GM12891 (cell line): ENCODE results near the gene ADAMTS15. TPM values are rescaled to one million over a fixed set of nuclear protein-coding genes. Genes with fewer than 3 reads are reported as not detected.

Source experiments
- DNase-seq: peaks from one replicate; pipeline ENCODE4 v3.0.0; 2011; ENCODE audit warnings: low spot score; ENCODE audit not compliant: insufficient read length
- FAIRE-seq: peaks from 2 replicates; lab custom pipeline; 2011; peaks lifted over from hg19 to GRCh38; lab: Jason Lieb, UNC
- PAX5 ChIP-seq: IDR thresholded peaks from 2 replicates; pipeline ENCODE4 v1.6.1; 2011; ENCODE audit warnings: low read length, moderate library complexity, mild to moderate bottlenecking; ENCODE audit not compliant: insufficient read depth, severe bottlenecking
- POLR2A ChIP-seq: IDR thresholded peaks from 2 replicates; pipeline ENCODE4 v1.6.1; 2011; ENCODE audit warnings: low read depth, low read length, control low read depth
- POLR2AphosphoS5 ChIP-seq: IDR thresholded peaks from 2 replicates; pipeline ENCODE4 v1.6.1; 2011; ENCODE audit warnings: low read depth, low read length, control low read depth
- POU2F2 ChIP-seq: IDR thresholded peaks from 2 replicates; pipeline ENCODE4 v1.6.1; 2011; ENCODE audit warnings: low read depth, mild to moderate bottlenecking, control low read depth, low read length, moderate library complexity
- SPI1 ChIP-seq: IDR thresholded peaks from 2 replicates; pipeline ENCODE4 v1.6.1; 2011; ENCODE audit warnings: low read depth, low read length, control low read depth
- TAF1 ChIP-seq: IDR thresholded peaks from 2 replicates; pipeline ENCODE4 v1.6.1; 2011; ENCODE audit warnings: low read depth, low read length, control low read depth
- polyA plus RNA-seq: library from polyadenylated mRNA; unstranded; fragments of >200 nt; gene quantifications from one replicate; pipeline ENCODE4 v1.2.1, GENCODE V29; 2012; ENCODE audit warnings: low read depth, missing spikeins, inconsistent platforms; ENCODE audit not compliant: missing spikeins

ADAMTS15 gene, protein sequence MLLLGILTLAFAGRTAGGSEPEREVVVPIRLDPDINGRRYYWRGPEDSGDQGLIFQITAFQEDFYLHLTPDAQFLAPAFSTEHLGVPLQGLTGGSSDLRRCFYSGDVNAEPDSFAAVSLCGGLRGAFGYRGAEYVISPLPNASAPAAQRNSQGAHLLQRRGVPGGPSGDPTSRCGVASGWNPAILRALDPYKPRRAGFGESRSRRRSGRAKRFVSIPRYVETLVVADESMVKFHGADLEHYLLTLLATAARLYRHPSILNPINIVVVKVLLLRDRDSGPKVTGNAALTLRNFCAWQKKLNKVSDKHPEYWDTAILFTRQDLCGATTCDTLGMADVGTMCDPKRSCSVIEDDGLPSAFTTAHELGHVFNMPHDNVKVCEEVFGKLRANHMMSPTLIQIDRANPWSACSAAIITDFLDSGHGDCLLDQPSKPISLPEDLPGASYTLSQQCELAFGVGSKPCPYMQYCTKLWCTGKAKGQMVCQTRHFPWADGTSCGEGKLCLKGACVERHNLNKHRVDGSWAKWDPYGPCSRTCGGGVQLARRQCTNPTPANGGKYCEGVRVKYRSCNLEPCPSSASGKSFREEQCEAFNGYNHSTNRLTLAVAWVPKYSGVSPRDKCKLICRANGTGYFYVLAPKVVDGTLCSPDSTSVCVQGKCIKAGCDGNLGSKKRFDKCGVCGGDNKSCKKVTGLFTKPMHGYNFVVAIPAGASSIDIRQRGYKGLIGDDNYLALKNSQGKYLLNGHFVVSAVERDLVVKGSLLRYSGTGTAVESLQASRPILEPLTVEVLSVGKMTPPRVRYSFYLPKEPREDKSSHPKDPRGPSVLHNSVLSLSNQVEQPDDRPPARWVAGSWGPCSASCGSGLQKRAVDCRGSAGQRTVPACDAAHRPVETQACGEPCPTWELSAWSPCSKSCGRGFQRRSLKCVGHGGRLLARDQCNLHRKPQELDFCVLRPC
- not detected for polyA plus RNA-seq

- FAIRE-seq, result no peak
- DNase-seq, result no peak
- TF ChIP-seq PAX5, result no peak
- TF ChIP-seq SPI1, result no peak
- TF ChIP-seq POLR2AphosphoS5, result no peak
- no peak for TF ChIP-seq POLR2A
- TF ChIP-seq POU2F2, result no peak
- no peak for TF ChIP-seq TAF1
These were observed at the start of gene ADAMTS15 for GRCh38 chr11:130448416-130449309. Gene ADAMTS15, plus strand, starts transcription at chr11:130448645. Its CDS starts 329 bp downstream, at chr11:130448974.

GRCh38 chr11:130399196-130399595 lies 49.2 kb upstream of the ADAMTS15 start:
- FAIRE-seq (no peak), DNase-seq (no peak)
- TF ChIP-seq POU2F2 (no peak), PAX5 (no peak), TAF1 (no peak), POLR2A (no peak), POLR2AphosphoS5 (no peak), SPI1 (no peak)

DNA sequence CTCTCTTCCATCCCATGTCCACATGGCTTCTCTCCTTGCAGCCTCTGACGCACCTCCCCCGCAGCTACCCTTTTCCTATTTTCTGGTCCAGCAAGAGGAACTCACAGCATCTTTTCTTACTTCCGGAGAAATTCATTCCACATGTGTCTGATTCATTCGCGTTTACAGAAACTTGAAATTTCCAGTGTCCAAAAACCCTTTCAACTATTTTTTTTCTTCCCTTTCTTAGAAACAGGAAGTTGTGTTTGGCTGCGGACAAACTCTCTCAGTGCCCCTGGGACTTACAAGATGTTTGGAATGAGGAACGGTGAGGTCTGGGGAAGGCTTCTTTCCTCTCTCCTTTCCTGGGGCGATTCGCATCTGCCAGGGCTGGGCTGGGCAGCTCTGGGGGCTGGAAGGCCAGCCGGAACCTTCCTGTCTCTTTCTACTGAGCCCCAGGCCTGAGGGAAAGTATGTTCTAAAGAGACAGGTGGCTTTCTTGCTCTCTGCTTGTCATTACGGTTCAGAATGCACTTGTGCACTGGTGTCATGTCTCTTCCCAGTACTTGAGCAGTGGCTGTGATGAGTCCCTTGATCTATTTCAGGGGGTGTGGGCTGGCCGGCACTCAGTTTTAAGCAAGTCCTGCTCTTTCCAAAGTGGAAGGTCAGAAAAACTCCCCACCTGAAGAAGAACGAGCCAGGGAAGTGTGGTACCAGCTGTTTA lies 47.5 kb upstream of the ADAMTS15 start:
- no peak for FAIRE-seq
- TF ChIP-seq TAF1 (no peak), PAX5 (no peak), POLR2AphosphoS5 (no peak), SPI1 (no peak), POLR2A (no peak), POU2F2 (no peak)

DNA sequence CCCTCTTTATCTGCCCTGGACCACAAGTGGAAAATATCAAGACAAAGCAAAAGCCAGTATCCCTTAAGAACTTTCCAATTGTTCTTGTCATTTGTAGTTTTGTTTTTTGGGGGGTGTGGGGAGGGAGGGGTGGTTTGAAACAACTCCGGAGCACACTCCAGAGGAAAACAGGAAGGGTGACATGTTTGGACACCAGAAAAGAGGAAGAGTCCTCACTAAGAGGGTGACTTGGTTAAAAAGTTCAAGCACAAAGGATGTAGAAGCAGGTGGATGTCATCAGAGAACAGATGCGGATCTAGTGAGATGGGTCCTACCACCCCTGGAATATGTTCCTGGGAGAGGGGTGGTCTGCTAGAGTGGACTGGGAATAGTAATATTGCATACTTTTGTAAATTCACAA lies 45.9 kb upstream of the ADAMTS15 start:
- TF ChIP-seq SPI1, result no peak
- TF ChIP-seq TAF1, result no peak
- no peak for TF ChIP-seq PAX5
- TF ChIP-seq POU2F2, result no peak
- no peak for TF ChIP-seq POLR2A
- no peak for TF ChIP-seq POLR2AphosphoS5
- DNase-seq, result no peak
- FAIRE-seq, result no peak

More for the DNA sequence above, 47.5 kb upstream of the ADAMTS15 start:
- no peak for DNase-seq

GRCh38 chr11:130403271-130403804 lies 45.1 kb upstream of the ADAMTS15 start:
- TF ChIP-seq TAF1 (no peak), SPI1 (no peak), POLR2AphosphoS5 (no peak), POLR2A (no peak), PAX5 (no peak), POU2F2 (no peak)
- no peak for DNase-seq
- FAIRE-seq, result no peak

DNA sequence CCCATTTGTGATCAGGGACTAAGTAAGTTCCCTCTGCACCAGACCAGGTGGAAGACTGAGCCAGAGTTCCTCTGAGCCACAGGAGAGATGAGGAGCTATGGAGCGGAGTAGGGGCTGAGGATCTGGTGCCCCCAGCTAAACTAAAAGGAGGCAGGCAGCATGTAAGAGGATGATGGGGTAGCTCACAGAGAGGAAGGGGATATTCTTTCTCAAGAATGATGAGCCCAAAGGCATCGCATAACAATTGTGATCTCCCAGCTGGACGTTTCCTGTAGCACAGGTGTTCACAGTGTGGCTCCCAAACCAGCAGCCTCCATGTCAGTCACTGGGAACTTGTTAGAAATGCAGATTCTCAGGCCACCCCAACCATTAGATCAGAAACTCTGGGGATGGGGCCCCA lies 44.5 kb upstream of the ADAMTS15 start:
- no peak for FAIRE-seq
- TF ChIP-seq POLR2A (no peak), POLR2AphosphoS5 (no peak), SPI1 (no peak), POU2F2 (no peak), PAX5 (no peak), TAF1 (no peak)
- DNase-seq, result no peak

DNA sequence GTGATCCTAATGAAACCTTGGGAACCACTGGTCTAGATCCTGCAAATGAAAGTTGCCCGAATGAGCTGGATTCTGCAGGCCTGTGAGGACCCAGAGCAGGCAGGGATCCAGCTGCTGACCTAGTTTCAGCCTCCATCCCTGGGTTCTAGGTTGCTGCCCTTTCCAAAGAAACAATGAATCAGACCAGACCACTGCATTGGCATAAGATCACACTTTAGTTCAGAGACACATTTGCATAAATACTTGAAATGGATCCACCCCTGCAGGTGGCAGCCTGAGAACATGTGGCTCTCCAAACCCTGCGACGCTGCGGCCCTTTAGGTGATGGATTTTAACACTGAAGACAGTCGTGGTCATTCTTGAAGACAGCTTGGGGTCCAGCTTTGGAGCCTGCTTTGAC lies 43.7 kb upstream of the ADAMTS15 start:
- FAIRE-seq, result no peak
- no peak for TF ChIP-seq POLR2AphosphoS5
- TF ChIP-seq PAX5, result no peak
- TF ChIP-seq POU2F2, result no peak
- TF ChIP-seq TAF1, result no peak
- TF ChIP-seq SPI1, result no peak
- TF ChIP-seq POLR2A, result no peak
- no peak for DNase-seq

DNA sequence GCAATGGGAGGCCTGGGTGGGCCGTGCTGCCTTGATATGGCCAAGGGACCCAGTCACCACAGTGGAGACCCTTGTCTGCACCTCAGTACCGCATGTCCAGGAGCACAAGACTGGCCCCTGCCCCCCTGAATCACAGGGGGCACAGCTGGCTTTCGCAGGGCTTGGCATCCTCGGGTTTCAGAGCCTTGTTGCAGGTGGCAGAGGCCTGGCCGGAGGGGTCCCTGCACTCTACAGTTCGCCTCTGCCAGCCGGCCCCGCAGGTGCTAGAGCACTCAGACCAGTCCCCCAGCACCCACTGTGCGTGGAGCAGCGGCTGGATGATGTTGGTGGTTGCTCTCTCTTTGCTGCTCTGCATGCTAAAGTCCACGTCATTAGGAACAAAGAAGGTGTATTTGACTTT lies 43.0 kb upstream of the ADAMTS15 start:
- no peak for DNase-seq
- TF ChIP-seq POLR2A, result no peak
- no peak for TF ChIP-seq POU2F2
- TF ChIP-seq TAF1, result no peak
- no peak for TF ChIP-seq SPI1
- no peak for TF ChIP-seq PAX5
- no peak for TF ChIP-seq POLR2AphosphoS5
- no peak for FAIRE-seq
